CD4-positive, alpha-beta T cell treated with Interleukin-12 subunit alpha and Interleukin-12 subunit beta, for 1 hour (primary cell): ENCODE data around the gene TMEFF2.
"Not testable (repeated sequence)": the region's sequence is repeated elsewhere in the genome, so short reads cannot be mapped to it uniquely, and the experiment has no call there.

ENCODE experiments used
- DNase-seq: peaks from one replicate; pipeline ENCODE4 v3.0.0-alpha.2; 2020

TMEFF2 gene

DNA sequence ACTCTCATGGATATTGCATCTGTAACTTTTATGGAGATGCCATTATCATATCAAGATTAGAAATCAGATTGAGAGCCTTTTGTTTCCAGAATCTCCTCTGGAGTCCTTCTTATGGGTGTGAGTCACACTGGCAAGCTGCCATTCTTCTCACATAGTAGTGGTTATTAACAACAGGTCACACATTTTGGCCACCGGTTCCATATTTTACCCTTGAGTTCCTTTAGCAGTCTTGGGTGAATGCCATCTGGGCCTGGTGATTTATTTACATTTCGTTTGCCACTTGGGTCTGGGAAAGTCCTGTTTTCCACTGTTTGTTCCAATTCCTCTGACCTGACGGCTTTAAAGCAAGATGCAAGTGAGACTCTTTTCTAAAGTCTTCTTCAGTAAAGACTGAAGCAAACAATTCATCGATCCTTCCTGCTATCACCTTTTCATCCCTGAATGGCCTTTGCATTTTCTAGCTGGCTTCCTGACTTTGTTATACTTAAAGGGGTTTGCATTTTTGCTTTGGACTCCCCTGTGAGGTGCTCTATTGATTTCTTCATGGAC, 267.3 kb downstream of the TMEFF2 start:
- no peak for DNase-seq

DNA sequence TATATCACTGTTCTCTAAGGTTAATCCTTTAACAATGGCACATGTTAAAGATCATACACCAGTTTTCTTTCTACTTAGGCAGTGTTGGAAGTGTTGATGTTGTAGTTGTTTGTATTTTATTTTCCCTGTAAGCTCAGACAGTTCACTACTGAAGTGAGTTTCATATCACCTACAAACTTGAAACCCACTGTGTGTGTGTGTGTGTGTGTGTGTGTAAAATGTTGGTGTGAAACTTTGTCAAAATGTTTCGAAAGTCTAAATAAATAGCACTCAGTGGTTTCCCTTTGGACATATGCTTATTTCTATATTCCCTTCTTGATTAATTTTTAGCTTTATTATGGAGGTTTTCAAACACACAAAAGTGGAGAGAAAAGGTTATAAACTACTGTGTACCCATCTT, 268.1 kb downstream of the TMEFF2 start:
- no peak for DNase-seq

DNA sequence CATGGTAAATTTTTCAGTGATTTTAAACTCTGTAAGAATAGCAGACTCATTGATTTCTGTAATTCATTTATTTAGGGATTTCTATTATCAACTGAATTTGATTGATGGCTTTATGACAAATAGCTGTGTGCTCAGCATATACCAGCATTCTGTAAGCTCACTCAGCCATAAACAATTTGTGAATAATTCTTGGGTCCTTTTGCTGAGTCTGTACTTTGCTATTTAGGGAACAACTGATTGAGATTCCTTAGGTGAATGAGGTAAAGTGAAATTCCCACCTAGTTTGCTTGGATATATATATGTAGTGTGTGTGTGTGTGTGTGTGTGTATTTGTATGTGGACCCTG, 271.1 kb downstream of the TMEFF2 start:
- no peak for DNase-seq

DNA sequence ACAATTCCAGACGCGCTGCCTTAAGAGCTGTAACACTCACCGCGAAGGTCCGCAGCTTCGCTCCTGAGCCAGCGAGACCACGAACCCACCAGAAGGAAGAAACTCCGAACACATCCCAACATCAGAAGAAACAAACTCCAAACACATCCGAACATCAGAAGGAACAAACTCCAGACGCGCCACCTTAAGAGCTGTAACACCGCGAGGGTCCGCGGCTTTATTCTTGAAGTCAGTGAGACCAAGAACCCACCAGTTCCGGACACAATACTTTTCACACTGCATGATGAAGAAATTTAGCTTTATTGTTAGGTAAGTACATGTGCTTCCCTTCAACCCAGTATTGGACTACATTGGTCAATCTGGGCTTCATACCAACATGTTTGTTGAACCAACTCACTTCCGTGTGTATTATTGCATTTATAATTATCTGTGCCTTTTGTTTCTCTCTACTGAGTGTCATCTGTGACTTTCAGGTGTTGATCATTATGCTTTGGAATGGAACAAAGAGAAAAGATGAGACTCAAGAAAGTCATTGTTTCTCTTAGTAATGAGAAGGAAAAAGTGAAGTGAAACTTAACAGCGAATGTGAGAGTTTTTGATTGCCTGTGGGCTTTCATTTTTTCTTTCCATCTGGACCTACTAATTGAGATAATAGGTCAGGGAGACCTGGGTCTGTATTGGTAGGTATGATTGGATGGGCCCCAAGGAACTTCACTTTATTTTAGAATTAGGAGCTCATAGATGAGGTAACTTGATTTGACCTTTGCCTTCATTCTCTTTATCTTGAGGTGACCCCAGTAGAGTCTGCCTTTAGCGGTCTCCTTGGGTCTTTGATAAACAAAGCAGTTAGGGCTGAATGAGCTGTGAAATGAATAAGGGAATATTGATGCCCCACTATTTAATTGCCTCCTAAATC, 271.7 kb downstream of the TMEFF2 start:
- DNase-seq: no peak

DNA sequence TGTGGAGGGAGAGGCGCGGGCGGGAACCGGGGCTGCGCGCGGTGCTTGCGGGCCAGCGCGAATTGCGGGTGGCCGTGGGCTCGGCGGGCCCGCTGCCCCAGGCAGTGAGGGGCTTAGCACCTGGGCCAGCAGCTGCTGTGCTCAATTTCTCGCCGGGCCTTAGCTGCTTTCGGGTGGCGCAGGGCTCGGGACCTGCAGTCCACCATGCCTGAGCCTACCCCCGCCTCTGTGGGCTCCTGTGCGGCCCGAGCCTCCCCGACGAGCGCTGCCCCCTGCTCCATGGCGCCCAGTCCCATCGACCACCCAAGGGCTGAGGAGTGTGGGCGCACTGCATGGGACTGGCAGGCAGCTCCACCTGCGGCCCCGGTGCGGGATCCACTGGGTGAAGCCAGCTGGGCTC, 273.1 kb downstream of the TMEFF2 start:
- not testable (repeated sequence) for DNase-seq

DNA sequence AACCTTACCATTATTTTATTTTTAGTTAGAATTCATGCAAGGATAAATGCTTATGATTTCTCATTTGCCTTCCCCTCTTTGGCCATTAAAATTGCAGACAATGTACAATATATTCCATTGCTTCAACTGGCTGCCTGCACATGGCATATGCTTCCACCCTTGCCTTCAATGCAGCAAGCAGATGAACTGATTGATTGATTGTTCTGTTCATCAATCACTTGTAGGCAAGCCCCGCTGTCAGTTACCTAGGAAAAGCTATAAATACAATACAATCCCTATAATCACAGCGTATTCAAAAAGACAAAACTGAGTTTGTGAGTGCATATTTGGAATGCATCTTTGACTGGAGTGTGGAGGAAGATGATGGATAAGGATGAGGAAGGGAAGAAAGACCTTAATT, 274.2 kb downstream of the TMEFF2 start:
- no peak for DNase-seq

DNA sequence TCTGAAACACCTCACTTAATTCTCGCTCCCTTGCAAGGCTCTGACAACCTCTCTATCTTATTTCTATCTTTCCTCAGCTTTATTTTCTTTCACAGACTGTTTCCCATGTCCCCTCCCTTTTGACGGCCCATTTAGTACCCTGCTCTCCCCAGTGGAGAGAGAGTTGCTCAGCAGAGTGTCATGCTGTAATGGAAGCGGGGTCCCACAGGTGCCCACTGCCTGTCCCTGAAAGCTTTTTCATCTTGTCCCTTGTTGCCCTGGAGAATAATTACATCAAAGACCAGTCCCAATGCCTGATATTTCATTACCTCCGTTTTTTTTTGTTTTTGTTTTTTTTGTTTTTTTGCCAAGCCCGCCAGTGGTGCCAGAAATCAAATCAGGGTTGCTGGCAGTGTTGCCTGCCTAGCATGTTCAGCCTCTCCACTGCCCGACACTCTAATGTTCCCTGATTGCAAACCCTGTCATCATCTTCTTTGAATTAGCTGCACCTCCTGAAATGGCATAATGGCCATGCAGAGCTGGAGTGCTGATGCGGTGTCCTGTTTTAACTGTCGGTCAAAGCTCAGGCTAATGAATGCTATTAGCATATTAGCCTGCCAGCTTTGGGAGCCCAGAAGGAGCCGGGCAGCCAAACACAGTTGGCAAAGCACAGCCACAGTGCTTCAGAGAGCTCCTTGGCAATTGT, 276.6 kb downstream of the TMEFF2 start:
- DNase-seq: no peak

DNA sequence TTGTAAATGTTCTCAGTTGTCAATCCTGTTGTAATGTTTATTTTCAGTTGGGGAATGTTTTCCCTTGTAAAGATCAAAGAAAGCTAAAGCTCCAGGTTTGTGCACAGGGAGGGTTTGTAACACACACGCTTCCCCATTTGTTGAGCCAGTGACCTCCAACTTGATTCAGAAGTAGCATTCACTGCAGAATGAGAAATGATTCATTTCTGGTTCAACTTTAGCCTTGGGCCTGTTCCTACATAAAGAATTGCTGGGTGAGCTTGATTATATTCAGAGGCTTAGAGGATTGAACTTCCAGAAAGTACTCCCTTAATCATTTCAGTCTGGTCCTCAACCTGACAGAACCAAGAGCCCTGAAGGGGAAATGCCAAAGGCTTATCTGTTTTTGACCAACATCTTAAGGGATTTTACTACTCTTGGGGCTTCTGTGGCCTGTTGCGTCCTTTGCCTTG, 277.3 kb downstream of the TMEFF2 start:
- DNase-seq: no peak

DNA sequence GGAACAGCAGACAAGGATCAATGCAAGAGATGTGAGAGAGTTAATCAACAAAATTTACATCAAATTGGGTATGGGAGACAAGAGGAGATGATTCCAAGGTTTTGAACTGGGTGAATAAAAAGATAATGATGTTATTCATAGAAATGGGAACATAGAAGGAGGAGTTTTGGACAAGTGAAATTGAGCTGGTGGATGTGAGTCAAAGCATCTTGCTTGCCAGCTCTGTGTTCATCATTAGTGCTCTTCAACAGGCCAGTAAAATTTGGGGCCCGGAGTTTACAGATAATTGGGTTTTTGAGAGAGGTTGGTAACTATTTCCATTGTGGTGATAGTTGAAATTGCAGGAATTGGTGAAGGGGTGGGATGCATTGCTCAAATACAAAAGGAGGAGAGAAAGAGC, 277.9 kb downstream of the TMEFF2 start:
- no peak for DNase-seq

DNA sequence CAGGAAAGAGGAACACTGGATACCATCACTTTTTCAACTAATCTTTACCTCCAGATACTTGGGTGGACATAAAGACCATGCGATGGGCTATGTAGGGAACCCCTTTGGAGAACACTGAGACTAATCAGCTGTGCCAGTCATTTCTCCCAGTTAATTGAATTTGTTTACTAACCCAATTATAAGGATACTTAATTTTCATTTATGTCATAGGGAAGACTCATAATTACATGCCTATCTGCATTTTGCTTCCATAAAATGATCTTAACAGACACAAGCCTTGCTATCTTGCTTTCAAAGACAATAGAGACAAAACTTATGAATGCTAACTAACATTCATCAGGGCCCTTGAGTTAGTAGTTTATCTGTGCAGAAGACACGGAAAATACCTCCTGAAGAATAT, 279.0 kb downstream of the TMEFF2 start:
- no peak for DNase-seq

DNA sequence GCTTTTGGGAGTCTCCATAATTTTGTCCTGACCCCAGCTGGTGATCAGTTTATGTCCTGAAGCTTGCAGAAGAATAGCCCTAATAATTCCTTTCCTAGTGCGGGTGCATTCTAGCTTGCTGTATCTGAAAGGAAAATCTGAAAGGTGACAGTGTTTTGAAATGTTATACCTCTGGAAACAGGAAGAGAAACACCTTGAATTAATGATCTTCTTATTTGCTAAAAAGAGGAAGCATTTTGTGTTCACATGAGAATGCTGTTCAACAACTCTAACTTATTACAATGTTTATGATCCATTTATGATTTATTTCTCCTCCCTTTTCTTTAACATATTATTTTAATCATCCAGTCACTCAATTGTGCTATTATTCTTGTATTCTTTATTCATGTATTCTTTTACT, 280.9 kb downstream of the TMEFF2 start:
- DNase-seq: no peak

DNA sequence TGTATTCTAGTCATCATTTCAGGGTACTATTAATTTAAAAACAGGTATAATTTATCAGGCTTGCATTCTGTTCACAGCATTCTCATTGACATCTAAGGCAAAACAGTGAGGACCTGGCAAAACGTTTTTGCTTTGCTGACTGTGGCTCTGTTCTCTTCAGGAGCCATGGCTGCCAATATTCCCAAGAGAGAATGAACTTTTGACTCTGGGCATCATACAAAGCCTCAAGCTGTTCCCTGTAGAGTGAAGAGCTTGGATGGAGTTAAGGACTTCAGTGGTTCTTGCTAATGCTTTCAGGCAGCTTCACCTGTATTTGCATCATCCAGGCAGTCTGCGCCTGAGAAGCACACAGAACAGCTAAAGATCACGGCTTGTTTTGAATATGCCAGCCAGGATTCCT, 282.0 kb downstream of the TMEFF2 start:
- DNase-seq: no peak

DNA sequence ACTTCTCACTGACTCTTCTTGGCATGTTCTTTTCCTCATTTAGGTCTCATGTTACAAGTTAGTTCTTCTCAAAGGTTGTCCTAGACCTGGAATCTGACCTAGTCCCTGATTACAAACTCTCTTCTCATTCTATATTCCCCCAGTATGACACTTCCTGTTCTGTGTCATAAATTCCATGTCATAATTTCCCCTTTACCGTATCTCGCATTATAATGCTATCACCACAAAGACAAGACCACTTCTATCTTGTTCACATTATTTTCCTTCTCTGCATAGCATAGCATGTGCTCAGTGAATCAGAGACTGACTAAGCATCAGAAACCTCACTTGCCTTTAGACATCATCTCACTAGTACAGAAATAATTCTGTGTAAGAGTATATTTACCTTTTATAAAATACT, 284.2 kb downstream of the TMEFF2 start:
- no peak for DNase-seq

DNA sequence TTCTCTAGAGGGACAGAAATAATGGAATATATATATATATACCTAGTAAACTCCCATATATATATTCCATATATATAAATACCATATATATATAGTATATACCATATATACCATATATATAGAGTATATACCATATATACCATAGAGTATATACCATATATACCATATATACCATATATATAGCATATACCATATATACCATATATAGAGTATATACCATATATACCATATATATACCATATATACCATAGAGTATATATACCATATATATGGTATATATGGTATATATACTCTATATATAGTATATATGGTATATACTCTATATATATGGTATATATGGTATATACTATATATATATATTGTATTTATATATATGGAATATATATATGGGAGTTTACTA, 285.9 kb downstream of the TMEFF2 start:
- no peak for DNase-seq

DNA sequence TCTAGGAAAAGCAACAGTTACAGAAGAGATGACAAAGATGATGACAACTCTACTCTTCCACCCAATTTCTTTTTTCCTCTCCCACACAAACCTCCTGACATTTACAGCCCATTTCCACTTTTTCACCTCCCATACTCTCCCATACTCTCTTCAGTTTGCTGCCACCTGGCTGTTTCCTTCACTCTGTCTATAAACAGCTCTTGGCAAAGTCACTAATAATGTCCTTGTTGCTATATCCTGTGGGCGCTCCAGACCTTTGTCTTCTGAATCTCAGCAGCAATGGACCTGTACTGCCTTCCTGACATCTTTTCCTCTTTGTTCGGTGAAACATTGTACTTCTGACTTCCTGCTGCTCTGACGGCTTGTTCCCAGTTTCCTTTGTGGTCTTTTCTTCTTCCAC, 287.2 kb downstream of the TMEFF2 start:
- DNase-seq: no peak

DNA sequence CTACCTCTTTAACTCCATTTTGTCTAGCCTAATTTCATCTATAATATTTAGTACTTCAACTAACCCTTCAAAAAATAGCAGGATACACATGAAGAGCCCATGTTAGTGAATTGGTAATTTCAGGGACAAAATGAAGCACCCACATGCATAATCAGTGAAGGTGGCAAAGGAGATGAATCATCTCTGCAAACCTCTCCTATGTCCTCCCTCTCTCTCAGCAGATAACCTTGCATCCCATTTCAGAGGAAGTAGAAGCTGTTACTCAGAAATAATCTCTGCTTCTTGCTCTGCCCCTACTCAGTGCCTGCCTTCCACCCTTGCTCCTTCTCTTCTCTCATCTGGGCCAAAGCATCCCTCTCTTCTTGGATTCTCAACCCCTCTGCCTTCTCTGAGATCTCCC, 287.6 kb downstream of the TMEFF2 start:
- no peak for DNase-seq

DNA sequence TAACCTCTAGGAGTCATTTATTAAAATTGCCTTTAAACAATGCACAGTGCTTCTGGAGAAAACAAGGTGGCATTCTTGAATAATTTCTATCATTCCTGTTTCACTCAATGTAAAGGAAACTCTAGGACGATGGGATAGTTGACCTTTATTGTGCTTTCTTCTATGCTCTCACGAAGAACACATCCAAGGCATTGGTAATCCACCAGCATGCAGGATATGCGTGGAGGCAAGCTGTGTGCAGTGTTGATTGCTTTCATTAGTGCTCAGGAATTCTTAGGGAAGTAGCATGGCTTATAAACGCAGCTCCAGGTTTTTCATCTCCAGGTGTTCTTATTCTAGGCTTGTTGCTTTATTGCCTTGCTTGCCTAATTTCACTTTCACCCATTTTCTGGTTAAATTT, 289.4 kb downstream of the TMEFF2 start:
- DNase-seq: no peak

DNA sequence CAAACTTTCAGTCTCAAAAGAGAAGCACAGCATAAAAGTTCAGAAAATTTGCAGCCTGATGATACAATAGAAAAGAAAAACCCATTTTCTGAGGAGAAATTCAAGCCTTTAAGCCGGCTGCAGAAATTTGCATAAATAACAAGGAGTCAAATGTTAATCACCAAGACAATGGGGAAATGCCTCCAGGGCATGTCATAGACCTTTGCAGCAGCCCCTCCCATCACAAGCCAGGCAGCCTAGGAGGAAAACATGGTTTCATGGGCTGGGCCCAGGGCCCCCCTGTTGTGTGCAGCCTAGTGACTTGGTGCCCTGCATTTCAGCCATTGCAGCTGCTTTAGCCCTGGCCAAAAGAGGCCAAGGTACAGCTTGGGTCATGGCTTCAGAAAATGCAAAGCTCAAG, 293.7 kb downstream of the TMEFF2 start:
- no peak for DNase-seq

DNA sequence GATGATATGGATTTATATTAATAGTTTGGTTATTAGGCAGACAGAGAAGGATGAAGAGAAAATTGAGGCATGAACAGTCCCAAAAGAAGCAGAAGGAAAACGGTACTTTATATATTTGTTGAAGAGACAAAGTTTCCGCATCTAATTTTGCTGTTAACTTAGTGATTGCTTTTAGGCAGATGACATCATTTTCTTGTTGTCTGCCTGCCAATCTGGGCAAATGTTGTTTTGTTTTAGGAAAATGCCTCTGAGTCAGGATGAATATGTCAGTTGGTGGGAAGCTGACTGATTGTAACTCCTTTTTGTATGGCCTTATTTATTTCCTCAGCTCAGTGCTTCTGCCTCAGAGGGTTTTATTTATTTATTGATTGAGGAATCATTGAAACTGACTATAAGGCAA, 295.3 kb downstream of the TMEFF2 start:
- DNase-seq: no peak
